Liver (tissue), 3 donors: Measurements from ENCODE around the gene KCNQ1.

Source experiments
- CTCF ChIP-seq: fragments of 150-350 bp; IDR thresholded peaks from 2 replicates; pipeline ENCODE4 v1.5.1; 2017; ENCODE audit warnings: improper control_type of control experiment, low read depth, low read length; ENCODE audit not compliant: missing input control
- EGR1 ChIP-seq, 2 donors: IDR thresholded peaks; 2 replicates each; pipeline ENCODE4 v1.6.1; 2016 to 2018; ENCODE audit warnings: antibody characterized with exemption in 2 of 2, low read depth in 2 of 2
- FOXA1 ChIP-seq: IDR thresholded peaks from 2 replicates; pipeline ENCODE4 v1.6.1; 2016; ENCODE audit warnings: antibody characterized with exemption
- GABPA ChIP-seq, 2 donors: IDR thresholded peaks in 1 of 2; conservative IDR thresholded peaks in 1 of 2; 2 replicates each; pipeline ENCODE4 v1.6.1; 2016; ENCODE audit warnings: antibody characterized with exemption in 2 of 2, mild to moderate bottlenecking in 1 of 2, moderate library complexity in 1 of 2
- JUND ChIP-seq, 2 donors: IDR thresholded peaks; 2 replicates each; pipeline ENCODE4 v1.6.1; 2016; ENCODE audit warnings: antibody characterized with exemption in 2 of 2
- MAX ChIP-seq: IDR thresholded peaks from 2 replicates; pipeline ENCODE4 v1.6.1; 2016; ENCODE audit warnings: antibody characterized with exemption
- NR2F2 ChIP-seq: IDR thresholded peaks from 2 replicates; pipeline ENCODE4 v1.6.1; 2016; ENCODE audit warnings: antibody characterized with exemption
- RAD21 ChIP-seq, 2 donors: IDR thresholded peaks; 2 replicates each; pipeline ENCODE4 v1.6.1; 2016; ENCODE audit warnings: antibody characterized with exemption in 2 of 2, mild to moderate bottlenecking in 2 of 2
- REST ChIP-seq: IDR thresholded peaks from 2 replicates; pipeline ENCODE4 v1.6.1; 2016; ENCODE audit warnings: antibody characterized with exemption, mild to moderate bottlenecking
- SP1 ChIP-seq: IDR thresholded peaks from 2 replicates; pipeline ENCODE4 v1.6.1; 2018; ENCODE audit warnings: antibody characterized with exemption, mild to moderate bottlenecking
- TAF1 ChIP-seq: conservative IDR thresholded peaks from 2 replicates; pipeline ENCODE4 v1.6.1; 2016; ENCODE audit warnings: antibody characterized with exemption, mild to moderate bottlenecking
- YY1 ChIP-seq: IDR thresholded peaks from 2 replicates; pipeline ENCODE4 v1.6.1; 2016; ENCODE audit warnings: antibody characterized with exemption, mild to moderate bottlenecking
- donor health status: healthy.
- donor health status: healthy.

- TF ChIP-seq CTCF (no peak), TAF1 (no peak), JUND (IDR thresholded peaks at IDR 0.05) (no peak), EGR1 (IDR thresholded peaks at IDR 0.05; ENCODE audit: low read depth in 2 of 2) (no peak), RAD21 (IDR thresholded peaks at IDR 0.05) (no peak), YY1 (no peak), REST (no peak), FOXA1 (no peak), SP1 (no peak), MAX (no peak), GABPA (IDR thresholded peaks at IDR 0.05 in 1 of 2, conservative IDR thresholded peaks at IDR 0.05 in 1 of 2) (no peak), NR2F2 (no peak)
Measured at GRCh38 chr11:2877474-2877873, 432.7 kb downstream of the KCNQ1 start.
